ENCODE results near the gene FAM131A.

DNA sequence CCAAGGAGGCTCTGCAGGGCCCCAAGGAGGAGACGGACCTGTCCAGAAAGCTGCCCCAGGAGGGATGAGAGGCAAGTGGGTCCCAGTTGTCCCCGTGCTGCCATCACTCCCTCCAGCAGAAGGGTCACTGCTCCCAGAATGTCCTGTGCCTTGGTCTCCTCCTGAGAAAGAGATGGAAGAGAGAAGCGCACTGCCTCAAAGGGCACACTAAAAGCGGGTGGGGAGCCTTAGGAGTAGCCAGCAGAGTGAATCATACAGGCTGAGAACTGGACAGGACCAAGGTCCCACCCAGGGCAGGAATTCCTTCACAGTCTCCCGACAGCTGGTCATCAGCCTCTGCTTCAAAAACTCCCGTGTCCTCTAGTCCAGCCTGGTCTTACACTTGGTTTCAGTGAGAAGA, 36.0 kb downstream of the FAM131A start:
- TF ChIP-seq, protein P1, sequence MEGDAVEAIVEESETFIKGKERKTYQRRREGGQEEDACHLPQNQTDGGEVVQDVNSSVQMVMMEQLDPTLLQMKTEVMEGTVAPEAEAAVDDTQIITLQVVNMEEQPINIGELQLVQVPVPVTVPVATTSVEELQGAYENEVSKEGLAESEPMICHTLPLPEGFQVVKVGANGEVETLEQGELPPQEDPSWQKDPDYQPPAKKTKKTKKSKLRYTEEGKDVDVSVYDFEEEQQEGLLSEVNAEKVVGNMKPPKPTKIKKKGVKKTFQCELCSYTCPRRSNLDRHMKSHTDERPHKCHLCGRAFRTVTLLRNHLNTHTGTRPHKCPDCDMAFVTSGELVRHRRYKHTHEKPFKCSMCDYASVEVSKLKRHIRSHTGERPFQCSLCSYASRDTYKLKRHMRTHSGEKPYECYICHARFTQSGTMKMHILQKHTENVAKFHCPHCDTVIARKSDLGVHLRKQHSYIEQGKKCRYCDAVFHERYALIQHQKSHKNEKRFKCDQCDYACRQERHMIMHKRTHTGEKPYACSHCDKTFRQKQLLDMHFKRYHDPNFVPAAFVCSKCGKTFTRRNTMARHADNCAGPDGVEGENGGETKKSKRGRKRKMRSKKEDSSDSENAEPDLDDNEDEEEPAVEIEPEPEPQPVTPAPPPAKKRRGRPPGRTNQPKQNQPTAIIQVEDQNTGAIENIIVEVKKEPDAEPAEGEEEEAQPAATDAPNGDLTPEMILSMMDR (conservative IDR thresholded peaks at IDR 0.05; ENCODE audit: low read length): no peak
- no peak for TF ChIP-seq EZH2phosphoT487 (IDR thresholded peaks at IDR 0.05; ENCODE audit: borderline replicate concordance, low read depth, low read length)
